Measurements from ENCODE around the gene WDR5.

Gene WDR5

DNA sequence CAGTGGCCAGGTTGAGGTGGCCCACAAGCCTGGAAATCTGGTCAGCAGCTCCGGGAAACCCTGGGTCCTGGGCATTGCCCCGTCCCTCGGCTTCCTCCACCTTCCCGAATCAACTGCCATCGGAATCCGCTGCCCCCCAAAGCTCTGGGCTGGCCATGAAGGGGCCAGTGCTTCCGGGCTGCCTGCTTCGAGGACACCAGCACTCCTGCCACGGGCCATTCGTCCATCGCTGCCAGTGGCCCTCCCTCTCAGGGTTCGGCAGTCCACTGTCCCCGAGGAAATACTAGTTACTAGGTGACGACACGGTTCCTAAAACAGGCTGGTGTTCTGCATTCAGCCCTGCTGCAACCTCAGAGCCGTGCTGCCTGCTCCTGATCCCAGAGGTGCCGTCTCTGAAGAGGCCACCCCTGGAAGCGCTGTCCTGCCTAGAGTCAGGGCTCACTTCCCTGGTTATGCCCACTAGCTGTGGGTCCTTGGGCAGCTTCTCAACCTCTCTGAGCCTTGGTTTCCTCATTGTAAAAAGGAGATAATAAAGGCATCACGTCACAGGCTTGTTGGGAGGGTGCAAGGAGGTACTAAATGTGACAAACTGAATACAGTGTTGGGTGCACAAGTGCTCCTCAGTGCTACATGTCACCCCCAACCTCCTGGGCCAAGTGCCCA is 3.5 kb upstream of the WDR5 start:
- TF ChIP-seq, protein P1, sequence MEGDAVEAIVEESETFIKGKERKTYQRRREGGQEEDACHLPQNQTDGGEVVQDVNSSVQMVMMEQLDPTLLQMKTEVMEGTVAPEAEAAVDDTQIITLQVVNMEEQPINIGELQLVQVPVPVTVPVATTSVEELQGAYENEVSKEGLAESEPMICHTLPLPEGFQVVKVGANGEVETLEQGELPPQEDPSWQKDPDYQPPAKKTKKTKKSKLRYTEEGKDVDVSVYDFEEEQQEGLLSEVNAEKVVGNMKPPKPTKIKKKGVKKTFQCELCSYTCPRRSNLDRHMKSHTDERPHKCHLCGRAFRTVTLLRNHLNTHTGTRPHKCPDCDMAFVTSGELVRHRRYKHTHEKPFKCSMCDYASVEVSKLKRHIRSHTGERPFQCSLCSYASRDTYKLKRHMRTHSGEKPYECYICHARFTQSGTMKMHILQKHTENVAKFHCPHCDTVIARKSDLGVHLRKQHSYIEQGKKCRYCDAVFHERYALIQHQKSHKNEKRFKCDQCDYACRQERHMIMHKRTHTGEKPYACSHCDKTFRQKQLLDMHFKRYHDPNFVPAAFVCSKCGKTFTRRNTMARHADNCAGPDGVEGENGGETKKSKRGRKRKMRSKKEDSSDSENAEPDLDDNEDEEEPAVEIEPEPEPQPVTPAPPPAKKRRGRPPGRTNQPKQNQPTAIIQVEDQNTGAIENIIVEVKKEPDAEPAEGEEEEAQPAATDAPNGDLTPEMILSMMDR (IDR thresholded peaks at IDR 0.05; ENCODE audit: borderline replicate concordance, insufficient read depth, low read depth, low read length): no peak
- H3K4me3 ChIP-seq (ENCODE audit: low read depth, low read length): no peak overlapping the region

DNA sequence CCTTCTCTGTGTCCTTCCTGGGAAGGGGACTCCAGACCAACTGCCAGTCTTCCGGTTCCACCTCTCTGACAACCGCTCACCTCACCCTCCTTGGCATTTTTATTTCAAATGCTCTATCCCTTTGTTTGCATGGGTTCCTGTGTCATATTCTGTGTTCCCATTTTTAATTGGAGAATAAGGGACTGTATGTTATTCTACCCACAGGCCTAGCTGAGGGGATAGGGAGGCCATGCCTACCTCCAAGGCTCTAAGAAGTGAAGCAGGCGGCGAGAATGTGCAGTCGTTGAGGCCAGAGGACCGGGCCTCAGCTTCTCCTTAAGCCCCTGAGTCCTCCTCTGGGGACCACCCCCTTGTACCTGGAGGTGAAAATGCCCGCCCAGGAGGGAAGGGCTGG is 936 bp upstream of the WDR5 start:
- peak overlapping the region; percentile 73 for H3K4me3 ChIP-seq (ENCODE audit: low read depth, low read length)
- TF ChIP-seq, protein P1 (IDR thresholded peaks at IDR 0.05; ENCODE audit: borderline replicate concordance, insufficient read depth, low read depth, low read length): no peak

- H3K4me3 ChIP-seq (ENCODE audit: low read depth, low read length): peak overlapping the region; percentile 90
- TF ChIP-seq, protein P1 (IDR thresholded peaks at IDR 0.05; ENCODE audit: borderline replicate concordance, insufficient read depth, low read depth, low read length): no peak
These were observed 475 bp downstream of the WDR5 start for GRCh38 chr9:134136118-134136995.

DNA sequence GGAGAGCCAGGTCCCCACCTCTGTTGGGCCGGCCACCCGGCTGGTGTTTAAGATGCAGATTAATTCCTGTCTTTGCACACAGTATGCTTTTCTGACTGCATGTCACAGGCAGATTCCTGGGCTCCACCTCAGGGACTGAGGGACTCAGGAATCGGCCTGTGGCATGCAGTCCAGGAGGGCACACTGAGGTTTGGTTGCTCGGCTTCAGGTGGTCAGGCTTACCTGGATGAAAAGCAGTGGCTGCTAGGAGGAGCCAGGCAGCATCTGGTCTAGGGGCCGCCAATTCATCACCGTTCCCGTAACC is 1.1 kb downstream of the WDR5 start:
- TF ChIP-seq, protein P1 (IDR thresholded peaks at IDR 0.05; ENCODE audit: borderline replicate concordance, insufficient read depth, low read depth, low read length): no peak
- peak overlapping the region; percentile 90 for H3K4me3 ChIP-seq (ENCODE audit: low read depth, low read length)

DNA sequence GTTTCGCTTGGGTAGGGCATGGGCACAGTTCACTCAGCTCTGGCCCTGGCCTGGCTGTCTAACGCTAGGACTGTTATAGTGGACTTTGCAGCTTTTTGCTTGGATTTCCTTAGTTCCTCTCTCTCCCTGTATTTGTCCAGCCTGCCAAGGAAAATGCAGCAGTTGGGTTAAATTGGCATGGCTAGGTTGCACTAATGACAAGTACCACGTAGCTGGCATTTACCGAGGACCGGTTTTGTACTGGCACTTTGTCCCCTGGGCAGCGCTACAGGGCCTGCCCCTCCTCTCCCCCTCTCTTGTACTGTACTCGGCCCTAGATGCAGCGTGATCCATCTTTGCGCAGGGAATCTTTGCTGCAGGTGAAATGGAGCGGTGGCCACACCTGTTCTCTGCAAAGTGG is 2.4 kb downstream of the WDR5 start:
- H3K4me3 ChIP-seq (ENCODE audit: low read depth, low read length): no peak overlapping the region
- TF ChIP-seq, protein P1 (IDR thresholded peaks at IDR 0.05; ENCODE audit: borderline replicate concordance, insufficient read depth, low read depth, low read length): no peak

DNA sequence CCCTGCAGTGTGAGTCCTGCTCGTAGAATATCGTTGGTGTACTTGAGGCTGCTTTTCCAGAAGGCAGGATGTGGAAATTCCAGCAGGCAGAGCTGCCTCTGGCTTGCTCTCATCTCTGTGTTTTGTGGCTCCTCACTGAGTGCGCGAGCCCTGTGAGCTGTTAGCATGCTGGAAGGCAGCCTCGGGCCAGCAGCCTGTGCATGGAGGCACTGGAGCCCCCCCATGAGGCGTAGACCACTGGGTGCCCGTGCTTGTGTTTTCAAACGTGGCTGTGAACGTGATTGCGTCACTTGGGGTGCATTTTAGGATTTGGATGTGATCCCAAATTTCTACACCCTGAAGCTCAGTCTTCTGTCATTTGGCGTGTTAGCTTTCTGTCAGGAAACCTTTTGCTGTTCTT is 3.2 kb downstream of the WDR5 start:
- TF ChIP-seq, protein P1 (IDR thresholded peaks at IDR 0.05; ENCODE audit: borderline replicate concordance, insufficient read depth, low read depth, low read length): no peak
- no peak overlapping the region for H3K4me3 ChIP-seq (ENCODE audit: low read depth, low read length)

DNA sequence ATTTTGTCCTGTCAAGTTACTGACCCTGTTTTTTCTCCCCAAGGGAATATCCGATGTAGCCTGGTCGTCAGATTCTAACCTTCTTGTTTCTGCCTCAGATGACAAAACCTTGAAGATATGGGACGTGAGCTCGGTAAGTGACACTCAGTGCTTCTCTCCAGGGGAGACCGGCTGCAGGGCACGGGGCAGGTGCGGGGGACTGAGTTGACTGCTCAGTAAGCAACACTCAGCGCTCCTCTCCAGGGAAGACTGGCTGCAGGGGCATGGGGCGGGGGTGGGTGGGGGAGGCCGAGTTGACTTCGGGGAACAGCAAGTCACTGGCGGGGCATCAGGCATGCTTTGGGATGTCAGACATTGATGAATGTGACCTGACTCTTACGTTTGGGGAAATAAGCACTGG is 6.0 kb downstream of the WDR5 start:
- H3K4me3 ChIP-seq (ENCODE audit: low read depth, low read length): no peak overlapping the region
- TF ChIP-seq, protein P1 (IDR thresholded peaks at IDR 0.05; ENCODE audit: borderline replicate concordance, insufficient read depth, low read depth, low read length): no peak
